Hepatocyte (in vitro differentiated cells): ENCODE measurements around the gene POC1A.
A peak's percentile ranks its signal among the peaks of the same experiment; 100 is the strongest.

Source experiments
- CTCF ChIP-seq: fragments of 200-600 bp; sonication (generic); IDR thresholded peaks from 2 replicates; pipeline ENCODE4 v1.5.1; 2016; ENCODE audit warnings: antibody characterized with exemption, mild to moderate bottlenecking; ENCODE audit not compliant: poor library complexity
- EZH2 ChIP-seq: fragments of 200-600 bp; sonication (generic); IDR thresholded peaks from 2 replicates; pipeline ENCODE4 v1.6.1; 2016; ENCODE audit warnings: antibody characterized with exemption, mild to moderate bottlenecking, borderline replicate concordance

- TF ChIP-seq CTCF, result peak; percentile 40
- TF ChIP-seq EZH2, result no peak
These were observed 99.3 kb downstream of the POC1A start for GRCh38 chr3:52054661-52055511.
